Retina (tissue), 1 donor: Measurements from ENCODE around the gene CFAP65.

Source experiments
- DNase-seq: peaks from one replicate; pipeline ENCODE4 v3.0.0-alpha.2; 2016

The CFAP65 gene

DNA sequence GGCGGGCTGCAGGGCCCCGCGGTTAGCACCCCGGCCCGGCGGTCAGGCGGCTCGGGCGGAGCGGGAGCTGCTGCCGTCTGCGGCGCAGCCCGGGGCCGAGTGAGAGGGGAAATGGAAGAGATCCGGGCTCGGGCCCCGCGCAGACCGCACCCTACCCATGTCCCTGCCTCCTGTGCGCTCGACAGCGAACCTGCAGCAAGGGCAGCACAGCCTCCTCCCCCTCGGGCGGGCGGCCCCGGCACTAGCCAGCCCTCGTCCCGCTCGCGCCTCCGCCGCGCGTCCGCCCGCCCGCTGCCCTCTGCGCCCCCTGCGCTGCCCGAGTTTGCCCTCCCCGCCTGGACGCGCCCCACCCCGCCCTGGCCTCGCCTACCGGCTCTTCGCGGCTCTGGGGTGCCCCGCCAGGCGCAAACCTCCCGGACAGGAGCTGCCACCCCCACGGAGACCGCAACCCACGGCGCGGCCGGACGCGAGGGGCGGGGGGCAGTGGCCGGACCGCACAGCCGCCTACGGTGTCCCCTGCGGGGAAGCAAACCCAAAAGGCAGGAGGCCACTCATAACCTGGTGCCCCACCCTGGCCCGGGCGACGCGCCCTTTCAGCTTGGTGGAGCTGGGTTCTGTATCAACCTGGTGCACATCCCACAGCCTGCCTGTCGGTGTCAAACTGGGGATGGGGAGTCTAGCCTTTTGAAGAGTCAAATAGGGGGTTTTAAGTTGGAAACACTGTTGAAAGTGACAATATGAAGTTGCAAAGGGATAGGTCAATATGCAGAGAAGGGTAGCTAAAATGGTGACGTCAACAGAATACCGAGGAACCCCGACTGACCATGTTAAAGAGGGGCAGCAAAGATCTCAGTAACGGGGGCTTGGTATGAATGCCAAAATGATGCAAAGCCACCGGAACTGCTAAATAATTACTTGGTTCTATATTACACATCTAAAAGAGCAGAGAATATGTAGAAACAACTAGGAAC is 19.8 kb upstream of the CFAP65 start, which contains the start of gene IHH:
TSS of gene IHH (minus strand) at position 101 of the 971 bp plus-strand sequence. CDS start 454 bp downstream, outside the sequence.
- peak; percentile 22 for DNase-seq

GRCh38 chr2:219059725-219060682 is 18.7 kb upstream of the CFAP65 start:
- DNase-seq: peak; percentile 57

GRCh38 chr2:219059375-219059724 is 18.0 kb upstream of the CFAP65 start:
- DNase-seq: peak; percentile 40

- DNase-seq: peak; percentile 44
These were observed 17.4 kb upstream of the CFAP65 start for GRCh38 chr2:219058541-219059374.

GRCh38 chr2:219057709-219058540 is 16.6 kb upstream of the CFAP65 start:
- DNase-seq: peak; percentile 88

DNA sequence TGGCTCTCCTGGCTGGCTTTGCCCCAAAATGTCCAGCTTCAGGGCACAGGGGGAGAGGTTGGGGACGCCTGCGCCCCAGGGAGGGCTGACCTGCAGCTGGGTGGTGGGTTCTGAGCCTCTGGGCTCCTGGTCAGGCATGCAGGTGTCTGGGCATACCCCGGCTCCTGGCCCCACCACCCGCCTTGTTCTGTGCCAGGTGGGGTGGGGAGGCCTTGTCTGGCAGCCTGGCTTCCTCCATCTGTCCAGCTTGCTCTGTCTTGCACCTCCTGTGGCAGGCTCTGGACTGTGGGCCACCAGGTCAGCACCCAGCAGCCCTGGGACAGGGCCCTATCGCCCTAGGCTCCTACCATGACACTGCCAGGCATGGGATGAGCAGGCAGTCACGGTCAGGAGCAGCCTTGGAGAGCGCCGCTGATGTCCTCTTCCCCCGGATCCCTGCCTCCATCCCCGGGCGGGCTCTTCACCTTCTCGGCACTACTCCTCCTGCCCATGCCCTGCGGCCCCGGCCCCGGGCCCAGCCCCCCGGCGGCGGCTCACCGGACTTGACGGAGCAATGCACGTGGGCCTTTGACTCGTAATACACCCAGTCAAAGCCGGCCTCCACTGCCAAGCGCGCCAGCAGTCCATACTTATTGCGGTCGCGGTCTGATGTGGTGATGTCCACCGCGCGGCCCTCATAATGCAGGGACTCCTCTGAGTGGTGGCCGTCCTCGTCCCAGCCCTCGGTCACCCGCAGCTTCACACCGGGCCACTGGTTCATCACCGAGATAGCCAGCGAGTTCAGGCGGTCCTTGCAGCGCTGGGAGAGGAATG is 15.8 kb upstream of the CFAP65 start:
- peak; percentile 34 for DNase-seq

GRCh38 chr2:219056176-219056895 is 15.0 kb upstream of the CFAP65 start:
- DNase-seq: no peak

DNA sequence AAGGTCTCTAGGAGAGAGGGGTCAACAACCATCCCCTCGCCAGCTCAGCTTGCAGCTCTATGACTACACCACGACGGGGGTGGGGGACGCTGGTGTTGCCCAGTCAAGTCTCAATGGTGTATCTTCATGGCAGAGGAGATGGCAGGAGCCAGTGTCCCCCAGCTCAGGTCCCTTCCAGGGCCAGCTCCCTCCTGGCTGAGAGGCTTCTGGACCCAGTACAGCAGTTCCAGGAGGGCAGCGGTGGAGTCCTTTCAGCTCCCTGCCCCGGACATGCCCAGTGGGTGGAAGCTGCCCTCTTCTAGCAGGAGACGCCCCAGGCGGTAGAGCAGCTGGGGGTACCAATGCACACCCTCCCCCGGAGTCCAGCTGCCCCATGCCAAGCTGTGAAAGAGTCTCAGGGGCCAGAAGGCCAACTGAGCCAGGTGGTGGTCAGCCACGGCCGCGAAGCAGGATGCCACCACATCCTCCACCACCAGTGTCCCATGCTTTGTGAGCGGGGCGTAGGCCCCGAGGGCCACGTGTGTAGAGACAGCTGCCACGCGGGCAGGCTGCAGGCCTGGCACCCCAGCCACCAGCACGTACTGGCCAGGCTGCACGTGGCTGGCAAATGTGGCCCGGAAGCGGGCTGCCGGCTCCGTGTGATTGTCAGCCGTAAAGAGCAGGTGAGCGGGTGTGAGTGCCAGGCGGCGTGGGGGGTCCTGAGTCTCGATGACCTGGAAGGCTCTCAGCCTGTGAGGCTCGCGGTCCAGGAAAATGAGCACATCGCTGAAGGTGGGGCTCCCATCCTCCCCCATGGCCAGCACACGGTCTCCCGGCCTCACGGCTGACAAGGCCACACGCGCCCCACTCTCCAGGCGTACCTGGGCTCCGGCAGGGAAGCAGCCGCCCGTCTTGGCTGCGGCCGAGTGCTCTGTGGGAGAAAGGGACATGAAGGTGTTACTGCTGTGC is 13.9 kb upstream of the CFAP65 start:
- no peak for DNase-seq

DNA sequence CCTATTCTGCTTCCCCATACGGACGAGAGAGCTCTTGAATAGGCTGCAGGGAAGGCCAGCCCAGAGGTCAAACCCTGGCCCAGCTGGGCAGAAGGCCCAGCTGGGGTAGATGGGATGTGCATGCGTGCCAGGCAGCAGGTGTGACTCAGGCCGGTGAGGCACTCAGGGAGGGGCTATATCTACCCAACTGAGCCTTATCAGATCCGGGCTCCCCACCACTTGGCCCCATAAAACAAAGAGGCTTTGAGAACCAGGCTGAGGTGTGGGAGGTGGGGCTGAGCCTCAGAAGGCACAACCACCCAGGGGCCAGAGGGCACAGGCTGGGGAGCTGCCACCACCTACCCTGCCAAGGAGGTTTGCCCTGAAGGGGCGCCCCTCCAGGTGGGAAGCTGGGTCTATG is 8.0 kb upstream of the CFAP65 start:
- no peak for DNase-seq

DNA sequence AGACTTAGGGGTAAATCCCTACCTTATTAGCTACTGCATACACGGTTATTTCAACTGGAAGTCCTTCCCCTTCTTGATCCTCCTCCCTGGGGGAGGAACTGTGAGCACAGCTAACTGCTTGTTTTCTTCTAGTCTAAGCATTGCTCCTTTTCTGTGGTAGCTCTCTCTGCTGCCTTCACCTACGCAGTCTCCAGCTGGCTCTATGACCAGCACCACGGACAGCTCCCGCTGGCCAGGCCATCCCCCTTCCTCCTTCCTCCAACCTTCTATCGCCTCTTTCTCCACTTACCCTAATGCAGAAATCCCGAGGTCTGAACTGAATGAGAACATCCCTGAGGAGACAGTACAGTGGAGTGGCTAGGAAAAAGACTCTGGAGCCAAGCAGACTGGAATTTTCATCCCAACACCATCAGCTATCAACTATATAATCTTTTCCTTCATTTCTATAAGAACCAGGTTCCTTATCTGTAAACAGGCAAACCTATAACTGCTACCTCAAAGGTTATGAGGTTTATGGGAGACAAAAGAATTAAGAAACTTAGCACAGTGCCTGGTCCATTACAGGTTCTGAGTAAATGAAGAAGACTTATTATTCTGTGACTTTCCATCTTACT is 4.7 kb upstream of the CFAP65 start:
- peak; percentile 55 for DNase-seq

GRCh38 chr2:219042750-219043149 is 1.4 kb upstream of the CFAP65 start:
- no peak for DNase-seq

DNA sequence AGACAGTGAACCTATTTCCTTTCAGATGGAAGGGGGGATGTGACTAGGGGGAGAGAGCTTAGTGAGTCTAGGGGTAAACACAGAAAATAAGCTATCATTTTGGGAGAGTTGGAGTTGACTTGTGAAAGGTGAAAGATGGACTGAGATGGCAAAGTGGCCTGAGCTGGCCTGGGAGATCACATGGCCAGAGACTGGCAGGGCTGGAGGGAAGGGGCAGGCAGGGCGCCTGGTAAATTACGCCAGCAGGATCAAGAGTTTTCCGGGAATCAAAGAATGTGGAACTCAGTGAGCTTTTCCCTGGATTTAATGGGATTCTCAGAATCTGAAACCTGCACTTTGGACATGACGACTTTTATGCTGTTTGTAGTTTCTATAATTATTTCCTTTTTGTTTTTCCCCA is 841 bp upstream of the CFAP65 start:
- no peak for DNase-seq

- DNase-seq: no peak
These were observed 2.7 kb downstream of the CFAP65 start for GRCh38 chr2:219038600-219038999.

GRCh38 chr2:219037783-219038499 is 3.4 kb downstream of the CFAP65 start:
- no peak for DNase-seq

DNA sequence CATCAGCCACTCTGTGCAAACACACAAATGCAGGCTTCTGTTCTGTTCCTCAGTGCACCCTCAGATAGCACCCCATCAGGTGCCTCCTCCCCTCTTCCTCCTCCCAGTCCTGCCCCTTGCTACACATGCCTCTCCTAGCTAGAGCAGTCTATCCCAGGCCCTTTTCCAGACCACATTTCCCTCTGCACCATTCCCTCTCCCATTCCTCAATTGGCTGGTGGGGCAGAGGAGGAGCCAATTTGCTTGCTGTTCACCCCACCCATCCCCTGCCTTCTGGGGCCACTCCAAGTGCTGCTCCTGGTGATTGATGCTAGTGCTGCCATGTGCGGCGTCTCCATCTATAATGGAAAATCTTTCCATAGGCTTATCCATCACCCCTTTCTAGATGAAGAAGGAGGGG is 5.4 kb downstream of the CFAP65 start:
- DNase-seq: no peak

GRCh38 chr2:219034823-219035222 is 6.5 kb downstream of the CFAP65 start:
- DNase-seq: no peak

DNA sequence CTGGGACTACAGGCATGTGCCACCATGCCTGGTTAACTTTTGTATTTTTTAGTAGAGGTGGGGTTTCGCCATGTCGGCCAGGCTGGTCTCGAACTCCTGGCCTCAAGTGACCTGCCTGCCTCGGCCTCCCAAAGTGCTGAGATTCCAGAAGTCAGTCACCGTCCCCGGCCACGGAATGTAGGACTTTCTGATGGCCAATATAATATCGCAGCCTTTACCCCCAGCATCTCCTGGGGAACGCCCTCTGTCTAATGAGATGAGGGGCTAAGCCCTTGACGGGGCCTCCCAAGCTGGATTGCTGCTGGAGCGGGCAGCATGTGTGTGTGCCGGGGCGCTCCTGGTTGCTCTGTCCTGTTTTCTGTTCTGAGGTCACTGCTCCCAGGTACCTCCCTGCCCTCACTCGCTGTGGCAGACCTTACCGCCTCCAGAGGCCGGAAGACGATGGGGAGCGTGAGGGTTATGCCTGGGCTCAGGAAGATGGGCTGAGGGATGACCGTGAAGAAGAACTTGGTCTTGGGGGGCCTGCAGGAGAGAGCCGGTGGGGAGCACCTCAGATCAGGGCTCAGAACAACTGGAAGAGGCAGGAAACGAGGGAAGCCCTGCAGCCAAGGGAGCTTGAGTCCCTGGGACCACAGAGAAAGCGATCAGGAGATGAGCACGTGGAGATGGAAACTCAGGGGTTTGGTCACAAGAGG is 9.1 kb downstream of the CFAP65 start:
- DNase-seq: no peak
